Peyer's patch (tissue), 4 donors: Measurements from ENCODE around the gene CLDN6.

Source experiments
- CTCF ChIP-seq, 6 experiments: fragments of 450-650 bp in 4 of 6; fragments of 200-600 bp in 2 of 6; sonication (generic) in 1 of 6; IDR thresholded peaks; one replicate each; pipeline ENCODE4 v1.5.1; 2017 to 2019; ENCODE audit warnings: antibody characterized with exemption in 6 of 6, mild to moderate bottlenecking in 3 of 6, moderate library complexity in 1 of 6
- POLR2A ChIP-seq, 2 donors: fragments of 450-650 bp; IDR thresholded peaks; one replicate each; pipeline ENCODE4 v1.5.1; 2017; ENCODE audit warnings: antibody characterized with exemption in 2 of 2, mild to moderate bottlenecking in 2 of 2, moderate library complexity in 2 of 2

- TF ChIP-seq CTCF (IDR thresholded peaks at IDR 0.05) (no peak), POLR2A (IDR thresholded peaks at IDR 0.05) (no peak)
These were observed 28.8 kb upstream of the CLDN6 start for GRCh38 chr16:3046641-3047386.
